HG03175 (cell line): ENCODE results near the gene CDNF.
"Not testable (repeated sequence)": the region's sequence is repeated elsewhere in the genome, so short reads cannot be mapped to it uniquely, and the experiment has no call there.

ENCODE experiments used
- ATAC-seq: cut with Tn5 transposase; IDR thresholded peaks from one replicate; pipeline ENCODE4 v1.9.1; 2021; ENCODE audit warnings: mild to moderate bottlenecking, moderate library complexity; ENCODE audit not compliant: unreplicated experiment

The CDNF gene

GRCh38 chr10:14840178-14840577 lies 2.3 kb upstream of the CDNF start:
- ATAC-seq = no peak

- ATAC-seq = no peak
Observed at GRCh38 chr10:14839305-14839695, 1.5 kb upstream of the CDNF start.

- ATAC-seq = no peak
Observed at GRCh38 chr10:14838582-14839304, 906 bp upstream of the CDNF start.

- ATAC-seq = no peak
Observed at GRCh38 chr10:14837003-14837756, 657 bp downstream of the CDNF start.

GRCh38 chr10:14836208-14836607 lies 1.6 kb downstream of the CDNF start:
- ATAC-seq = no peak

GRCh38 chr10:14833106-14833505 lies 4.7 kb downstream of the CDNF start:
- ATAC-seq = no peak

- ATAC-seq = no peak
Observed at GRCh38 chr10:14826076-14826829, 11.6 kb downstream of the CDNF start.

- ATAC-seq = no peak
Observed at GRCh38 chr10:14823966-14824365, 13.9 kb downstream of the CDNF start.

- no peak for ATAC-seq
Observed at GRCh38 chr10:14822879-14823755, 14.7 kb downstream of the CDNF start.

- no peak for ATAC-seq
Observed at GRCh38 chr10:14821635-14822375, 16.0 kb downstream of the CDNF start.

GRCh38 chr10:14820775-14821154 lies 17.1 kb downstream of the CDNF start:
- ATAC-seq = no peak

- no peak for ATAC-seq
Observed at GRCh38 chr10:14820010-14820774, 17.6 kb downstream of the CDNF start.

- not testable (repeated sequence) for ATAC-seq
Observed at GRCh38 chr10:14816717-14817116, 21.1 kb downstream of the CDNF start.

- ATAC-seq = no peak
Observed at GRCh38 chr10:14815681-14816080, 22.2 kb downstream of the CDNF start.

GRCh38 chr10:14812271-14812670 lies 25.6 kb downstream of the CDNF start:
- no peak for ATAC-seq

GRCh38 chr10:14810969-14811953 lies 26.6 kb downstream of the CDNF start:
- ATAC-seq = no peak

GRCh38 chr10:14806318-14806717 lies 31.5 kb downstream of the CDNF start:
- ATAC-seq = no peak

GRCh38 chr10:14803827-14804226 lies 34.0 kb downstream of the CDNF start:
- no peak for ATAC-seq
